Cerebellar cortex (tissue), 1 donor: ENCODE data around the gene LILRB1.
A peak's percentile ranks its signal among the peaks of the same experiment; 100 is the strongest.
"Not testable (repeated sequence)": the region's sequence is repeated elsewhere in the genome, so short reads cannot be mapped to it uniquely, and the experiment has no call there.

Experiments used
- DNase-seq: peaks from one replicate; pipeline ENCODE4 v3.0.0-alpha.2; 2015; ENCODE audit warnings: low spot score

The LILRB1 gene

GRCh38 chr19:54624934-54625730, 5.2 kb upstream of the LILRB1 start:
- not testable (repeated sequence) for DNase-seq

GRCh38 chr19:54626757-54627156, 3.5 kb upstream of the LILRB1 start:
- DNase-seq, result no peak

- not testable (repeated sequence) for DNase-seq
These were observed 2.4 kb upstream of the LILRB1 start for GRCh38 chr19:54627912-54628311.

GRCh38 chr19:54630782-54631181, 498 bp downstream of the LILRB1 start:
- no peak for DNase-seq

GRCh38 chr19:54631489-54632337, 1.4 kb downstream of the LILRB1 start:
- not testable (repeated sequence) for DNase-seq

GRCh38 chr19:54632517-54632916, 2.2 kb downstream of the LILRB1 start:
- not testable (repeated sequence) for DNase-seq

- DNase-seq, result no peak
These were observed 3.1 kb downstream of the LILRB1 start for GRCh38 chr19:54633401-54633800.

GRCh38 chr19:54636081-54636480, 5.8 kb downstream of the LILRB1 start:
- DNase-seq, result not testable (repeated sequence)

- DNase-seq, result no peak
These were observed 8.4 kb downstream of the LILRB1 start for GRCh38 chr19:54638683-54639082.

- DNase-seq, result not testable (repeated sequence)
These were observed 12.7 kb downstream of the LILRB1 start for GRCh38 chr19:54642953-54643352.

- not testable (repeated sequence) for DNase-seq
These were observed 13.3 kb downstream of the LILRB1 start for GRCh38 chr19:54643583-54643982.

- DNase-seq, result no peak
These were observed 13.8 kb downstream of the LILRB1 start for GRCh38 chr19:54644056-54644455.

- DNase-seq, result no peak
These were observed 16.1 kb downstream of the LILRB1 start for GRCh38 chr19:54646331-54646841.

- DNase-seq, result no peak
These were observed 17.8 kb downstream of the LILRB1 start for GRCh38 chr19:54648129-54648528.

GRCh38 chr19:54650108-54650655, 19.9 kb downstream of the LILRB1 start:
- DNase-seq, result no peak

- DNase-seq, result peak; percentile 6
These were observed 23.0 kb downstream of the LILRB1 start for GRCh38 chr19:54653181-54653809.

GRCh38 chr19:54654447-54655321, 24.4 kb downstream of the LILRB1 start:
- no peak for DNase-seq

- DNase-seq, result no peak
These were observed 29.0 kb downstream of the LILRB1 start for GRCh38 chr19:54659300-54659699.

- DNase-seq, result no peak
These were observed 30.0 kb downstream of the LILRB1 start for GRCh38 chr19:54660306-54660705.

- DNase-seq, result no peak
These were observed 30.7 kb downstream of the LILRB1 start for GRCh38 chr19:54660964-54661363.
